Mesothelial cell of epicardium (in vitro differentiated cells): ENCODE results near the gene BMERB1. TPM values are rescaled to one million over a fixed set of nuclear protein-coding genes. Genes with fewer than 3 reads are reported as not detected.

Experiments
- DNase-seq, 2 experiments: peaks; one replicate each; pipeline ENCODE4 v3.0.0; 2021; ENCODE audit warnings: low spot score in 2 of 2; ENCODE audit not compliant: unreplicated experiment in 2 of 2
- H3K27ac Mint-ChIP-seq: 2 replicates; pipeline ENCODE4 v1.8.0; 2021; ENCODE audit warnings: mixed read lengths
- H3K27me3 Mint-ChIP-seq: 2 replicates; pipeline ENCODE4 v1.8.0; 2021; ENCODE audit warnings: low read depth, mixed read lengths
- H3K36me3 Mint-ChIP-seq: 2 replicates; pipeline ENCODE4 v1.8.0; 2021; ENCODE audit warnings: mixed read lengths
- H3K4me1 Mint-ChIP-seq: 2 replicates; pipeline ENCODE4 v1.8.0; 2021; ENCODE audit warnings: mixed read lengths
- H3K4me3 Mint-ChIP-seq: 2 replicates; pipeline ENCODE4 v1.8.0; 2021; ENCODE audit warnings: mild to moderate bottlenecking, moderate library complexity, mixed read lengths
- H3K9me3 Mint-ChIP-seq: 2 replicates; pipeline ENCODE4 v1.8.0; 2021; ENCODE audit warnings: mixed read lengths
- CTCF ChIP-seq: fragments of 200-600 bp; sonication (generic); IDR thresholded peaks from one replicate; pipeline ENCODE4 v1.5.0; 2021; ENCODE audit warnings: antibody characterized with exemption; ENCODE audit not compliant: unreplicated experiment
- total RNA-seq: library from RNA; stranded (reverse); gene quantifications from 3 replicates; pipeline ENCODE4 v1.2.1, GENCODE V29; 2021

The BMERB1 gene
- total RNA-seq, 1 donor from 2014 or later: 3.9 TPM

- no peak for TF ChIP-seq CTCF
- H3K9me3 Mint-ChIP-seq: no peaks in the 10 kb centered on the region
- no peaks in the 10 kb centered on the region for H3K36me3 Mint-ChIP-seq
- H3K27ac Mint-ChIP-seq: no peak overlapping the region
- no peaks in the 10 kb centered on the region for H3K4me1 Mint-ChIP-seq
- no peak overlapping the region for H3K4me3 Mint-ChIP-seq
- no peak for DNase-seq
- peaks cover 66% of the 10 kb centered on the region for H3K27me3 Mint-ChIP-seq
Measured at GRCh38 chr16:15502041-15502725, 67.8 kb downstream of the BMERB1 start.

- no peak overlapping the region for H3K4me3 Mint-ChIP-seq
- H3K27ac Mint-ChIP-seq: no peak overlapping the region
- no peaks in the 10 kb centered on the region for H3K36me3 Mint-ChIP-seq
- H3K27me3 Mint-ChIP-seq: peaks cover 62% of the 10 kb centered on the region
- no peak for DNase-seq
- no peaks in the 10 kb centered on the region for H3K4me1 Mint-ChIP-seq
- TF ChIP-seq CTCF: no peak
- no peaks in the 10 kb centered on the region for H3K9me3 Mint-ChIP-seq
Measured at GRCh38 chr16:15506441-15506840, 72.1 kb downstream of the BMERB1 start.

- Mint-ChIP-seq H3K4me1 (no peaks in the 10 kb centered on the region), H3K9me3 (no peaks in the 10 kb centered on the region), H3K4me3 (no peak overlapping the region), H3K36me3 (no peaks in the 10 kb centered on the region), H3K27ac (no peak overlapping the region), H3K27me3 (peaks cover 53% of the 10 kb centered on the region)
- DNase-seq: no peak
- TF ChIP-seq CTCF: no peak
Measured at GRCh38 chr16:15507301-15507958, 73.0 kb downstream of the BMERB1 start.

- H3K27me3 Mint-ChIP-seq: peaks cover 47% of the 10 kb centered on the region
- H3K9me3 Mint-ChIP-seq: no peaks in the 10 kb centered on the region
- no peak for TF ChIP-seq CTCF
- H3K4me3 Mint-ChIP-seq: no peak overlapping the region
- H3K36me3 Mint-ChIP-seq: no peaks in the 10 kb centered on the region
- H3K27ac Mint-ChIP-seq: no peak overlapping the region
- no peaks in the 10 kb centered on the region for H3K4me1 Mint-ChIP-seq
- no peak for DNase-seq
Measured at GRCh38 chr16:15507959-15508627, 73.7 kb downstream of the BMERB1 start.

- H3K27me3 Mint-ChIP-seq: peaks cover 38% of the 10 kb centered on the region
- no peaks in the 10 kb centered on the region for H3K9me3 Mint-ChIP-seq
- DNase-seq: no peak
- no peak overlapping the region for H3K27ac Mint-ChIP-seq
- TF ChIP-seq CTCF: no peak
- H3K4me1 Mint-ChIP-seq: no peaks in the 10 kb centered on the region
- no peak overlapping the region for H3K4me3 Mint-ChIP-seq
- H3K36me3 Mint-ChIP-seq: no peaks in the 10 kb centered on the region
Measured at GRCh38 chr16:15509051-15509592, 74.7 kb downstream of the BMERB1 start.
